HG03521 (cell line): ENCODE measurements around the gene GRM8.

Experiments
- ATAC-seq: cut with Tn5 transposase; IDR thresholded peaks from one replicate; pipeline ENCODE4 v1.9.1; 2021; ENCODE audit warnings: mild to moderate bottlenecking, moderate library complexity; ENCODE audit not compliant: unreplicated experiment

Gene GRM8

DNA sequence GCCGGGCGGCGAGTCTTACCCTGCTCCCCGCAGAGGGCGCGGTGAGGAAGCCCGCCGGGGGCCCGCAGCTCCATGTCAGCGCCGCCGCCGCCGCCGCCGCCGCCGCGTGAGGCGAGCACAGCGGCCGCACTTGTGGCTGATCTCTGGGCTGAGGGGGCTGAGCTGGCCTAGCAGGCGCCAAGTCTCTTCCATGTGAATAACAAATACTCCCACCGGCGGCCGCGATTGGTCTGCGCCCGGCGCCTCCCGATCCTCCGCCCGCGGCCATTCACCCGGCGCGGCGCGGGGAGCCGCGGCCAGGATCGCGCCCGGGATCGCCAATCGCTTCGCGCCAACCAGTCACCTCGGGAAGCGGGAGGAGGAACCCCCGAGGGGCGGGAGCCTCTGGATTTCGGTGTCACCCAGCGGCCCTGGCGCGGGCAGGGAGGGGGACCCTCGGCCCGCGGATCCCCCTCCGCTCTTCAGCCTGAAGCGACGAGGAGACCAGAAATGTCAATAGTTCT, at the start of gene GRM8:
Gene GRM8, minus strand, starts transcription at position 164 of the 503 bp plus-strand sequence.
- ATAC-seq, result no peak

DNA sequence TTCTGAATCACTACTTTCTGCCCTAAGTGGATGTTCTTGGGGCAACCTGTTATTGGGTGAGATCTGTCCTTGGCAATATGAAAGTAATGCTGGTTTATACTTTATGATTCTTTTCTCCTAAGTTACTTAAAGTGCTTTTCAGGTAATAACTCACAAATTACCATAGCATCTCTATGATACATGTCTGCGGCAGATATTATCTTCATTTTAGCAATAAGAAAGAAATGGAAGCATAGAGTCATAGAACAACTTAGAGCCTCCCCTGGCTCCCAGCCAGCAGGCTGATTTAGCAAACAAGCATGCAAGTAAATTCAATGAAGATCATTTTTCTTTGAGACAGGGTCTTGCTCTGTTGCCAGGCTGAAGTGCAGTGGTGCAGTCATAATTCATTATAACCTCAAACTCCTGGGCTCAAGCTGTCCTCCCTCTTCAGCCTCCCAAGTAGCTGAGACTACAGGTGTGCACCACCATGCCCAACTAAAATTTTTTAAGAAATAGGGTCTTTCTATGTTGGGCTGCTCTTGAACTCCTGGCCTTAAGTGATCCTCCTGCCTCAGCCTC, 38.1 kb upstream of the GRM8 start:
- ATAC-seq, result no peak

DNA sequence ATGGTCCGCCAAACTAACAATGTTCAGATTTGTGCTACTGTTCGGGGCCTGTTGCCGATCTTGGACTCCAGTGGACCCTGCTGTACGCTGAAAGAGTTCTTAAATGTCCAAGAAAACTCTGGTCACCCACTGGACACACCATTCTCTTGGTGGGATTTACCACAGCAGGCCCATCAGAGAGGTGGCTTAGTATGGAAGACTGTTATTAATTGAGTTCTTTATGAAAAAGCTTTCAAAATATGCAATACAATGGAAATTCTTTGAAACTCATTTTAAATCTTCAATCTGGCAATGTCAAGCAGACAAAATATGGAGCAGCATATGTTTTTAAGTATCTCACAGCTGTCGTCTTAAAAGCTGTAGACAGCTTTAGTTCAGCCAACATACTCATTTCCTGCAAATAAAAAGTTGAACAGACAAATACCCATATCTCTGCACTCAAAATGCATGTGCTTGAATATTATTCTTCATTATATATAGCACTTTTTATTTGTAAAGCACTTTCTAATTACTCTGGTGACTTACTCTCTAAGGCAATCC, 37.4 kb upstream of the GRM8 start:
- ATAC-seq, result no peak

DNA sequence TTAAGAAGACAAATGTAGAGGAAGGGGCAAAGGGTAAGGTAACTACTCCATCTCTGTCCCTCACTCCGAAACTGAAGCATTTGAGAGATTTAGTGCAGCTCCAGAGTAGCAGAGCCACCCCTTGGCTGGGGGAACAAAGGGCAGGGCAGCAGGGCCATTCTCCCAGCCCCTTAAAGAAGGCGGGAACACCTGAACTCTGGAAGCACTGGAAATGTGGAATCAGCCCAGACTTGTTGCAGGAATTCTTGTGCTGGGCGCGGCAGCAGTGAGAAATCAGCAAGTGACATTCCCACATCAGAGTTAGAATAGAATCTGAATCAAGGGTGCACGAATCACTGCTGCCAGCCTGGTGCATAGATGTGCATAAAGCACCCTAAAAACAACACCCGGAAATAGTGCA, 34.4 kb upstream of the GRM8 start:
- ATAC-seq, result no peak

DNA sequence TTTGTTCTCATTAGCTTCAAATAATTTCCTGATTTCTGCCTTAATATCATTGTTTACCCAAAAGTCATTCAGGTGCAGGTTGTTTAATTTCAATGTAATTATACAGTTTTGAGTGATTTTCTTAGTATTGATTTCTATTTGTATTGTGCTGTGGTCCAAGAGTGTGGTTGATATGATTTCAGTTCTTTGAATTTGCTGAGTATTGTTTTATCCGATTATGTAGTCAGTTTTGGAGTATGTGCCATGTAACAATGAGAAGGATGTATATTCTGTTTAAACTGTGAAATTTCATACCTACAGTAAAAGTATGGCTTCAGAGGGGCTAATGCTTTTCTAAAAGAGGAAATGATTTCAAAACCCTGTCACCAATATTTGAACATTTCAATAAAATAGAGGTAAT, 17.4 kb upstream of the GRM8 start:
- ATAC-seq, result no peak

DNA sequence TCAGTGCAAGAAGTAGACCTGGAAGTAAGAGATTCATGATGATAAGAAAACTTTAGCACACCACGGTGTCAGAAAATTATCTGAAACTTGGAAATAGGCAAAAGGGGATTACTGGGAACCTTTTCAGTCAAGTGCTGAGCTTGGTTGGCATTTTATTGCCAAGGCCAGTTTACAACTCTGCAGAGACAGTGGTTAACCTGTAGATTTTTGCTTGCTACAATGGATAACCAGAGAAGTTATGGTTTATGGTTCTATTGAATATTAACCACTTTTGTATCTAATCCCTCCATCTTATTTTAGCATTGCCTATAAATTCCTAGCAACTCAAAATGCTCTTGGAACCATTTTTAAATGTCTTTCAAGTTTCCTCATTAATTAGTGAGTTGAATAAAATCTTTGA, 13.3 kb upstream of the GRM8 start:
- ATAC-seq, result no peak

DNA sequence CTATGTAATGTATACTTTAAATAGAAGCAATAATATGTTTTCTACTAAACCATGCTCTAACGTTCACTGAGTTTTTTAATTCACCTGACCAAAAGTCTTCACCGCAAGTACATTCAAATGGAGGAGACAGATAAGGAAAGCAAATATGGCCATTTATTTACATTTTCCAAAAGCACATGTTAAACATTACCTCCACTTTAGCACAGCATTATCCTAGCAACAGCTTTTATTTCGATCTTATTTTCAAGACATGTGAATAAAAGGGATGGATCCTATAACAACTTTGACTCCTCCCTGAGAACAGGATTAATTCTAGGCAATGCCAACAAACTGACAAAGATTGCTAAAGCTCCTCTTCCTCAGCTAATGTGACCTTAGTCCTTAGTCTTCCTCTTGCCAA, 11.5 kb upstream of the GRM8 start:
- no peak for ATAC-seq

DNA sequence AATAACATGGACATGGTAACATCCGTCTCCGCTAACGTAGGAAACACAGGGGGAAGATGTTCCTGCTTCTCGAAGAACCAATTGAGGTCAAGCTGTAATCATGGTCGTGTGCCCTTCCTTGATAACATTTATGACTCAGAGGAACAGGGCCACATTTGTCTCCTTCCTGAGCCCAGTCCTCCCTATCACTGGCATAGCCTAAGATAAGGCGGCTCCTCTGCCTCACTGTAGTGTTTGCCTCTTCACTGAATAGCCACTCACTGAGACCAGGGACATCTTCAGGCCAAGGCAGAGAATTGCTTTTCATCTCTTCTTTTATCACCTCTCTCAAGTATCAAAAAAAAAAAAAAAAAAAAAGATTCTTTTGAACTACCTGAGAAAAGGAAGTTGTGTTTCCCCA, 5.4 kb upstream of the GRM8 start:
- no peak for ATAC-seq

DNA sequence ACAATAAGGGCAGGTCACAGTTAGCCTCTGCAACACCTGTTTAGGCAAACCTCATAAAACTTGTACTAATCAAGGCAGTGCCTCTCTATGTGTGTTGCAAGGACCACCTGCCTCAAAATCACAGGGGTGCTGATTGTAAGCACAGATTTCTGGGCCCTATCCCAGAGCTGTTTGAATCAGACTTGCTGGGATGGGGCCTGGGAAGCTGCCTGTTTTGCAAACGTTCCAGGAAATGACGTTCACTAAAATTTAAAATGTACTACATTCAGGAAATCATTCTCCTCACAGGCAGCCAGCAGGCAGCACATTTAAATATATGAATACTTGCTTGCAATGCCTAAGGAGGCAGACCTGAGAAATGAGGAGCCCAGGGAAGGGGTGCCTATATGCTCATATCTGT, 4.3 kb upstream of the GRM8 start:
- no peak for ATAC-seq

DNA sequence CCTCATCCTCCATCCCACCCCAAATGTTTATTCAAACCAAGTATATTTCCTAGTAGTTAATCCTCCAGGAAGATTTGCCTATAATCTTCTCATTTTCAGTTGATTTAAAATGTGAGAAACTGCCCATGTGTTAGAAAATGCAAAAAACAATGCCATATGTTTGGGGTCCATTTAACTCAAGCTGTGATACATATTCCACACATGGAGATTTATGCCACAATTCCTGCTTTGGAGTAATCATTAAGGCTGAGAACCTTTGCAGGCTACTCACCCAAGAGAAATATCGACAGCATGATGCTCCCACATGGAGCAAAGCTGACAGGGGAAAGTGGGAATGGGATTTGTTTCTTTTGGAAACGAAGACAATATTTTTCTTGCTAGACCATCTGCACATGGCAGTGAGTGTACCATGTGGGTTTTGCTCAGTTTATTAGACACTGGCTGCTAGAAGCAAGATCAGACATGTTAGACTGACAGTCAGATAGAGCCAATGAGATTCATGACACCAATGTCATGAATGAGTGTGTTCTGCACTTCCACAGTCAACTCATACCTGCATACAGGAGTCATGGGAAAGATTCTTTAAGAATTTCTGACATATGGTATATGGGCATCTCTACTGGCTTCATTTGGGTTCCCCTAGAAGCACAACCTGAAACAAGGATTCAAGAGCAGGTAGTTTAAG, 3.4 kb upstream of the GRM8 start:
- ATAC-seq, result no peak

DNA sequence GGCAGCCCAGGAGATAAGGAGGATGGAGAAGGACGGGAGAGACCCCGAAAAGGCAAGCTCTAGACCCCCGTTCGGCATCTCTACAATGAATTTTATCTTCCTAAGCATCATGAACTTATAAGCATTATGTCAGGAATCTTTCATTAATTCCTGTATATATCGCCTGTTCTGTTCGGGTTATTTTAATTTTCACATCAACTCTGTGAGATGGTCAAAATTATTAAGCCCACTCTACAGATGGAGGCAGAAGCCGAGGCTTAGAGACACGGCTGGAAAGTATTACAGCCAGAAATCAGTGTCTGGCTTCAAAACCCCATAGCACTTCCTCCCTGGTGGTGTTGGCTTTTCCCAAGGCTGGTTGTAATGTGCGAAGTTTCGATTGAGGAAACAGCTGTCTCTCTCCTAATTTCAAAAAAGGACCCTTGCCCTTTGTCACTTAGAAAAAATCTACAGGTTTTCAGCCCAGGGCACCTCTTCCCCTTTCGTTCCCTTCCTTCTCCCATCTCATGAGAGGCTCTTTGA, 1.5 kb upstream of the GRM8 start:
- no peak for ATAC-seq

DNA sequence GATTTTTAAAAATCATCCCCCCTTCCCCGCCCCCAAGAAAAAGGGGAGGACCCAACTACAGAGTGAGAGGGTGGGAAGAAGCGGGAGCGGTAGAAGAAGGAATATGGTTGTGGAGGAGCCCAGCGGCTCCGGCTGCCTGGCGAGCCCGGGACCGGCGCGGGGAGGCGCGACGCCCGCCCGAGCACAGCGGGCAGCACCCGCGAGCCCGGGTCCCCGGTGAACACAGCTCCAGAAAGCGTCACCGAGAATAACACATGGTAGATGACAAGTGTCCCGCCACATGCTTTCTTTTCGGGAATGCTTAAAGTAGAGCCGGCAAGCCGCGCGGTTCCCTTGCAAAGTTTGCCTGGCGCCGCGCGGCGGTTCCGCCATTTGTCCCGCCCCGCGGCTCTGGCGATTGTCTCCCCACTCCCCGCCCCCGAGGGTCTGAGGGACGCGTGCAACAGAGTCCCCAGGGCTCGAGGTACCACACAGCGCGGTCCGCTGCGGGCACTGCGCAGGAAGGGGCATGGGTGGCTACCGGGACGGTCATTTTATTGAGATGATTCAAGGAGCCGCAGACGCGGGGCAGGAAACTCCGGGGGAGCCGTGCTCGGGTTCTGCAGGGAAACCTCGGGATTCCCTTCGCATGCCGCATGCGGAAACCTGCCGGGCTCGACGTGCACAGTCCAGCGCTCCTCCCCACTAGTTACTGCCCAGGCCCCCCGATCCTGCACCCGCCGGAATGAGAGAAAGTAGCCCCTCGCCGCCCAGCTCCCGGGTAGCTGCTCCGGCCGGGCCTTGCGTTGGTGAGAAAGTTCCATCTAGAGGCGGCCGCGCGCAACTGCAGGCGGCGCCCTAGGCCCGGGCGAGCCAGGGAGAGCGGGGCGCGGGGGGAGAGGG, 781 bp upstream of the GRM8 start:
- ATAC-seq, result peak; percentile 84

DNA sequence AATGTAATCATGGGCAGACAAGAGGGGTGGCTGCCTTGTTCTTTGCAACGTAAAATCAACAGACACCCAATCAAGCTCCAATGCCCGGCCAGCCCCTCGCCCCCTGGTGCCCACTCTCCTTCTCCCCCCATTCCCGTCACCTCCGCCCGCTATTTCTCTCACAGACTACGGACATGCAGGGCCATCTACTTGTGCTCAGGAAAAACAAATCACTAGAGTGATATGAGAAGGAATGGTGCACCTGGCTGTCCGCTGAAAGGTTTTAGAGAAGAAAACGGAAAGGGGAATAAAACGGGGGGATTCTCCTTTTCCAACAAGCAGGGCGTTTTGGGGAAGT, 396 bp downstream of the GRM8 start:
- ATAC-seq, result no peak

DNA sequence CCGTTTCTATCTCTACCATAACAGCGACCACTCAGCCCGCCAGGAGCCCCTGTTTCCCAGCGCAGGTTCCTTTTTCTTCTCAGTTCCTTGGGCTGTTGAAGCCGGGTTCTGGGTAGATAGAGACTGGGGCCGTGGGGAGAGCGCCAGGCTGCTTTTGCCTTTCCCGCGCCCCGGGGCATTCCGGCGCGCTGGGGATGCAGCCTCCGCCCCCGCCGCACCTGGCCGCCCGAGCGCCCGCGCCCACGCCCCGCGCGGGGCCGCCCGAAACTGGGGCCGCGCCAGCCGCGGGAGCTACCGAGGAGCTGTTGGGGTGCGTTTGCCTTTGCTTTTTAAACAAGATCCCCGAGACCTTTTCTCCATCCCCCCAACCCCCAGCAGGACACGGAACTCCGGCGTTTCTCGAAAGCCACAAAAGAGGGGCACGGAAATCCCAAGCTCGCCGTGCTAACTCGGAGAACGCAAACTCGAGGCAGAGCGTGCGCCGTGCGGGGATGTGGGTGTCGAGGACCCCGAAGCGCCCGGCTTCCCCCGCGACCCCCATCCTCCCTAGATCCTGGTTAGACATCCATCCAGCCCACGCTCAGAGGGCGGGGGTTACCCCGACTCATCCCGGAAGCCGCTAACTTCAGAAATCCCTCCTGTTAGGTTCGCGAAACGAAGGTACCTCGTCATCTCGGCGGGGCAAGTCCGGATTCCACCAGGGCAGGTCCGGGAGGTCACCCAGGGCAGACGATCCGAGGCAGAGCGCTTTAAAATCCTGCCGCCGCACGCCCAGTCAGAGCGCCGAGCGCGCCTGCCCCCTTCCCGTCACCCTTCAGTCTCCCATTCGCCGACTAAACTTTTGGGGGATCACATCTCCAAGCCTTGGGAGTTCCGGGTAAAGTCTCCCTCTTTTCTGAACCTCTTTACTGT, 1.0 kb downstream of the GRM8 start:
- no peak for ATAC-seq

DNA sequence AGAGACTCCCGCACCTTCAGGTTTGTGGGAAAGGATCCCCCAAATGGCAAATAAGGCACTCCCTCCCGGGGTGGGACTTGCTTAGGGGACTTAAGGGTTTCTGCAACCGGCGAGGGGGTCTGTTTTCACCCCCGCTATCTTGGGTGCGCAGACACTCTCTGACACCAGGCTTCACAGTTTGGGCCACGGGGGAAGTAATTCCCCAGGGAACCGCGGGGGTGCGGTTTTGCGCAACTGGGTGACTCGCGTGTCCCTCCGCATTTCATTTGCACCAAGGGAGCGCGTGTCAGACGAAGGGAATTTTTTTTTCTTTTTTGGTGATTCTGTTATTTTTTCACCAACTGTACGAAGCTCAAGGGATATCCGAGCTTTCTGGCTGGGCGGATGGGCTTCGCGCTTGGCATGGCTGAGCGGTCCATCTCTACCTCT, 1.7 kb downstream of the GRM8 start:
- ATAC-seq, result no peak

DNA sequence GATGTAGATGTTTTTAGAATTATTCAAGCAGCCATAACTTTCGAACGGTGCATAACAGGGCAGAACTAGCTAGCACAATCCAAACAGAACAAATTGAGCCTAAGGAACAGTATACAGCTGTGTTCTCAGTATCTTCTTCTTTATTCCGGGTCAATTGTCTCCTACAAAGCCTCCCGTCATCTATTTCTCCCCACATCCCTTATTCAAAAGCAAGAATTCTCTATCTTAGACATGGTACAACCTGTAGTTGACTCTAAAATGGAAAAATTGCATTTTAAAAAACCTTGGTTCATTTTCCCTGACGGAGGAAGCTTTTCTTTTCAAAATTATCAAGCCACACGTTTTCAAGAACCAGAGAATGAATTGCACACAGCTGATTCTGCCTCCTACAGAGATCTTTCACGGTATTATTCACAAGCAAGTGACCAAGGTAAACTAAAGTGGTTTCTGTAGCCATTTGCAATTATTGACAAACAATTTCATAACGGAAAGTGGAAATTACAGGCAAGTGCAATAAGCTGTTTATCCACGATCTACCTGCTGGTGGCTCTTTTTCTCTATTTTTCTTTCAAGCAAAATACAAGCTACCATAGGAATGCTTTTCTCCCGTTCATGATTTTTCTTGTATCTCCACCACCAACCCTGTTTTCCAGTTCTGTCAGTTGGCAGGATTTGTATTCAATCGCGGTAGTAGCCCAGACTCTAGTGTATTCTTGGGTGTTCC, 2.3 kb downstream of the GRM8 start:
- no peak for ATAC-seq

DNA sequence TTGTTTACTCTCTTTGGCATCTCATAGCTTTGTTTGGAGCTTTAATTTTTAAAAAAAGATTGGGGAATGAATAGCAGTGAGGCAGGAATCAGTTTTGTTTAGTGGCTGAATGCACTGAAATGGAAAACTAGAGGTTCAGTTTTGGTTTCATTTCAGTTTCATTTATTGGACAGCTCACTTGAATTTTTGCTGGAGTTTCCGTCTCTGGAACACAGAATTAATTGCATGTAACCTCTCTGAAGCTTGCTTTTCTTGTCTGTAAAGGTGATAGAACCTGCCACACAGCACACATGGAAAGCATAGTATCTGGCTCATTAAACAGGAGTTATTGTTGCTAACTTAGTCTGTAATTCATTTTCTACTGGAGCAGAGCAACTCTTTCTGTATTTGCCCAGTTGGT, 7.1 kb downstream of the GRM8 start:
- no peak for ATAC-seq

DNA sequence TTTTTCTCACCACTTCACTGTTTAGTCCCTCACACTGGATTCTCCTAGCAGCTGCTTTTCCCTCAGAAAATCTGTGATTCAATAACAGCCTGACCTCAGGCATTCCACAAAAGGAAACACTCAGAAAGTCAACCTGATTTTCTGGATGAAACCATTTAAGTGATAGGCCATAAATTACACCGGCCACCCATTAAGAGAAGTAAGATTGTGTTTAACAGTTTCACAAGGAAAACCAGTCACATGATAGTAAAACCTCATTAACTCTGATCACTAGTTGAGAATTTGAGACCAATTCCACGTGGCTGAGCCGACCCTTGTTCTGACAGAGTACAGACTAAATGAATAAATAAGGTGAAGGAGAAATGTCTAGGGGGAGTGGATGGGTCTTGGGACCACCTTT, 7.7 kb downstream of the GRM8 start:
- no peak for ATAC-seq

DNA sequence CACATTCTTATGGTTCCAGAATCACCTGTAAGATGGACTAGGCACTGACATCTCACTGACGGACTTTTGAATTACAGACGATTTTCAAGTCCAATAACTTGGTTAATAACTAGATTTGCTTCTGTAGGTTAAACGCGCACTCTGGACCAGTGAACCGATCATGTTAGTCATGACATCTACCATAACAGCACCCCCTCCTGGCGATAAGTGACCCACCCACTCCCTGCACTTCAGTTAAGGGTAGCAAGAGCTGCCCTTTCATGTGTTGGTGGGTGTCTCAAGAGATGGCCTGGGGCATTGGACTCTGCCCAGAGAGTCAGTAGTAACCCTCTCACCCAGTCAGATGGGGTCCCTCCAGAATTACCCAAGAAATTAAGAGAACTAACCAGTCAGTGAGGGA, 12.9 kb downstream of the GRM8 start:
- ATAC-seq, result peak; percentile 53

DNA sequence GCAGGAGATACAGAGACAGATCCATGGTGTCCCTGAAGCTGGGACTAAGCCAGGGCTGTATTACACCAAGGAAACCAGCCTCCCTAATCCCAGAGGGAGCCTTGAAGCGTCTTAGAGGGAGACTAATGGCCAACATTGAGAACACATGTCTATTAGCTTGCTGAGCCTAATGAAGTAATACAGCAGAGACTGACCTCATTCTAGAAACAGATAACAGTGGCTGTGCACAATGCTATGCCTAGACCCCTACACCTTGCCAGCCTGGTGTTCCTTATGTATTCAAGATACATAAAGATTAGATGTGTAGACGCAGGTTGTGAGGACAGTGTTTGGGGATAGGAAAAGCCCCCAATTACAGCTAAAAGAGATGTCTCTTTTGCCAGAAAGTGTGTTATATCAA, 19.1 kb downstream of the GRM8 start:
- ATAC-seq, result no peak
